VCaP (cell line): ENCODE data around the gene STRA6.

ENCODE experiments used
- H3K27ac ChIP-seq: fragments of 450-650 bp; 2 replicates; pipeline ENCODE4 v1.5.1; 2017
- CTCF ChIP-seq: fragments of 450-650 bp; conservative IDR thresholded peaks from 2 replicates; pipeline ENCODE4 v1.5.1; 2017; ENCODE audit warnings: mild to moderate bottlenecking, moderate library complexity

Gene STRA6

GRCh38 chr15:74176262-74177214, 26.0 kb downstream of the STRA6 start:
- TF ChIP-seq CTCF, result no peak
- H3K27ac ChIP-seq, result no peak overlapping the region

- TF ChIP-seq CTCF, result no peak
- H3K27ac ChIP-seq, result no peak overlapping the region
These were observed 27.1 kb downstream of the STRA6 start for GRCh38 chr15:74175271-74176191.

- no peak overlapping the region for H3K27ac ChIP-seq
- TF ChIP-seq CTCF, result no peak
These were observed 27.7 kb downstream of the STRA6 start for GRCh38 chr15:74174958-74175253.

GRCh38 chr15:74174219-74174957, 28.2 kb downstream of the STRA6 start:
- H3K27ac ChIP-seq, result no peak overlapping the region

GRCh38 chr15:74173380-74174218, 29.0 kb downstream of the STRA6 start, which contains the start of gene ISLR:
TSS of gene ISLR (plus strand) at chr15:74173710. CDS start at chr15:74174859, 1,149 bp downstream.
- TF ChIP-seq CTCF, result no peak
- no peak within 1 kb of the TSS for H3K27ac ChIP-seq

More at GRCh38 chr15:74174219-74174957, 28.2 kb downstream of the STRA6 start:
- no peak for TF ChIP-seq CTCF

GRCh38 chr15:74172701-74173379, 29.7 kb downstream of the STRA6 start:
- no peak overlapping the region for H3K27ac ChIP-seq
- no peak for TF ChIP-seq CTCF
